ENCODE data around the gene RCSD1.
"Not testable (repeated sequence)": the region's sequence is repeated elsewhere in the genome, so short reads cannot be mapped to it uniquely, and the experiment has no call there.

Gene RCSD1

GRCh38 chr1:167602840-167603239, 27.2 kb upstream of the RCSD1 start:
- no peaks in the 10 kb centered on the region for H3K27me3 ChIP-seq (ENCODE audit: insufficient read depth, low read depth)
- H3K36me3 ChIP-seq (ENCODE audit: insufficient read depth) = no peaks in the 10 kb centered on the region
- H3K4me1 ChIP-seq (ENCODE audit: low read depth, poor library complexity, severe bottlenecking) = peaks cover 23% of the 10 kb centered on the region
- no peak overlapping the region for H2AFZ ChIP-seq (ENCODE audit: low read depth)
- no peak overlapping the region for H3K27ac ChIP-seq
- no peak overlapping the region for H3K9ac ChIP-seq
- H3K4me3 ChIP-seq (IDR thresholded peaks at IDR 0.05; ENCODE audit: insufficient read depth, low read depth, low read length) = no peak overlapping the region
- no peak overlapping the region for H3K4me2 ChIP-seq
- TF ChIP-seq, protein P1, sequence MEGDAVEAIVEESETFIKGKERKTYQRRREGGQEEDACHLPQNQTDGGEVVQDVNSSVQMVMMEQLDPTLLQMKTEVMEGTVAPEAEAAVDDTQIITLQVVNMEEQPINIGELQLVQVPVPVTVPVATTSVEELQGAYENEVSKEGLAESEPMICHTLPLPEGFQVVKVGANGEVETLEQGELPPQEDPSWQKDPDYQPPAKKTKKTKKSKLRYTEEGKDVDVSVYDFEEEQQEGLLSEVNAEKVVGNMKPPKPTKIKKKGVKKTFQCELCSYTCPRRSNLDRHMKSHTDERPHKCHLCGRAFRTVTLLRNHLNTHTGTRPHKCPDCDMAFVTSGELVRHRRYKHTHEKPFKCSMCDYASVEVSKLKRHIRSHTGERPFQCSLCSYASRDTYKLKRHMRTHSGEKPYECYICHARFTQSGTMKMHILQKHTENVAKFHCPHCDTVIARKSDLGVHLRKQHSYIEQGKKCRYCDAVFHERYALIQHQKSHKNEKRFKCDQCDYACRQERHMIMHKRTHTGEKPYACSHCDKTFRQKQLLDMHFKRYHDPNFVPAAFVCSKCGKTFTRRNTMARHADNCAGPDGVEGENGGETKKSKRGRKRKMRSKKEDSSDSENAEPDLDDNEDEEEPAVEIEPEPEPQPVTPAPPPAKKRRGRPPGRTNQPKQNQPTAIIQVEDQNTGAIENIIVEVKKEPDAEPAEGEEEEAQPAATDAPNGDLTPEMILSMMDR (conservative IDR thresholded peaks at IDR 0.05; ENCODE audit: low read depth, low read length) = no peak
- no peaks in the 10 kb centered on the region for H3K79me2 ChIP-seq (ENCODE audit: insufficient read depth, low read depth)
- H4K20me1 ChIP-seq (ENCODE audit: insufficient read depth) = no peaks in the 10 kb centered on the region

DNA sequence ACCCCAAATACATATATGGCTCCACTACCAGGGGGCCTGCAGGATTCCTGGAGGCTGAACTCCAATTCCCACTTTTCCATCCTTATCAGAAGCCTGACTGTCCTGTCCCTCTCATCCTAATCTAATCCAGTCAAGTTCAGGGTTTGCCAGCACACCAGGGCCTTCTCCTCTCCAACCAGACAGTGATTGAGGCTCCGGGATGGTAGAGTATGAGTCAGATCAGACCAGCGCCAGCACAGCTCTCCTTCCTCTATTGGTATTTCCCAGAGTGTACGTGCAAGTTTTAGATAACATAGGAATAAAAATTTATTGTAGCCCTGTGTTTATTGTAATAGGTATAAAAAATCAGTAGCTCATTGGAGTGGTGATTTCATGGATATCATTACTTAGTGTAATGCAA, 24.5 kb upstream of the RCSD1 start:
- Histone ChIP-seq H3K27me3 (ENCODE audit: insufficient read depth, low read depth) (no peaks in the 10 kb centered on the region), H3K27ac (no peak overlapping the region), H4K20me1 (ENCODE audit: insufficient read depth) (no peaks in the 10 kb centered on the region), H2AFZ (ENCODE audit: low read depth) (no peak overlapping the region), H3K4me2 (no peak overlapping the region), H3K4me3 (IDR thresholded peaks at IDR 0.05; ENCODE audit: insufficient read depth, low read depth, low read length) (no peak overlapping the region), H3K79me2 (ENCODE audit: insufficient read depth, low read depth) (no peaks in the 10 kb centered on the region), H3K9ac (no peak overlapping the region), H3K4me1 (ENCODE audit: low read depth, poor library complexity, severe bottlenecking) (peaks cover 12% of the 10 kb centered on the region), H3K36me3 (ENCODE audit: insufficient read depth) (no peaks in the 10 kb centered on the region)
- TF ChIP-seq, protein P1 (conservative IDR thresholded peaks at IDR 0.05; ENCODE audit: low read depth, low read length) = no peak

- H2AFZ ChIP-seq (ENCODE audit: low read depth) = no peak overlapping the region
- TF ChIP-seq, protein P1 (conservative IDR thresholded peaks at IDR 0.05; ENCODE audit: low read depth, low read length) = no peak
- H3K36me3 ChIP-seq (ENCODE audit: insufficient read depth) = no peaks in the 10 kb centered on the region
- H3K4me1 ChIP-seq (ENCODE audit: low read depth, poor library complexity, severe bottlenecking) = peaks cover 8% of the 10 kb centered on the region
- no peak overlapping the region for H3K27ac ChIP-seq
- no peaks in the 10 kb centered on the region for H3K79me2 ChIP-seq (ENCODE audit: insufficient read depth, low read depth)
- no peak overlapping the region for H3K4me3 ChIP-seq (IDR thresholded peaks at IDR 0.05; ENCODE audit: insufficient read depth, low read depth, low read length)
- H3K27me3 ChIP-seq (ENCODE audit: insufficient read depth, low read depth) = no peaks in the 10 kb centered on the region
- no peak overlapping the region for H3K4me2 ChIP-seq
- H4K20me1 ChIP-seq (ENCODE audit: insufficient read depth) = no peaks in the 10 kb centered on the region
- no peak overlapping the region for H3K9ac ChIP-seq
Measured at GRCh38 chr1:167611983-167612382, 18.0 kb upstream of the RCSD1 start.

DNA sequence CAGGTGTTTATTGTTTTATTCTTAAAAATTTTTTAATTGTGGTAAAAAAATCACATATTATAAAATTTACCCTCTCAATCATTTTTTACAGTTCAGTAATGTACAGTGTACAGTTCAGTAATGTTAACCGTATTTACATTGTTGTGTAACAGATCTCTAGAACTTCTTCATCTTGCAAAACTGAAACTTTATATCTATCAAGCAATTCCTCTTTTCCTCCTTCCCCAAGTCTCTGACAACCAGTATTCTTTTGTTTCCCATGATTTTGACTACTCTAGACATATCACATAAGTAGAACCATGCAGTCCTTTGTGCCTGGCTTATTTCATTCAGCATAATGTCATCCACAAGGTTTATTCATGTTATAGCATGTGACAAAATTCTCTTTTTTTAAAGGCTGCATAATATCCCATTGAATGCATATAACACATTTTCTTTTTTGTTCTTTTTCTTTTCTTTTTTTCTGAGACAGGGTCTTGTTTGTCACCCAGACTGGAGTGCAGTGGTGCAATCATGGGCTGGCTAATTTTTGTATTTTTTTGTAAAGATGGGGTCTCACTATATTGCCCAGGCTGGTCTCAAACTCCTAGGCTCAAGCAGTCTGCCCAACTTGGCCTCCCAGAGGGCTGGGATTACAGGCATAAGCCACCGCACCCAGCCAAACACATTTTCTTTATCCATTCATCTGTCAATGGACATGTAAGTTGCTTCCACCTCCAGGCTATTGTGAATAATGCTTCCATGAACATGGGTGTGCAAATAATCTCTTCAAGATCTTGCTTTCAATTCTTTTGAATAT, 17.2 kb upstream of the RCSD1 start:
- H4K20me1 ChIP-seq (ENCODE audit: insufficient read depth) = no peaks in the 10 kb centered on the region
- no peak overlapping the region for H3K27ac ChIP-seq
- peaks cover 16% of the 10 kb centered on the region for H3K4me1 ChIP-seq (ENCODE audit: low read depth, poor library complexity, severe bottlenecking)
- H3K4me3 ChIP-seq (IDR thresholded peaks at IDR 0.05; ENCODE audit: insufficient read depth, low read depth, low read length) = no peak overlapping the region
- no peaks in the 10 kb centered on the region for H3K36me3 ChIP-seq (ENCODE audit: insufficient read depth)
- H3K4me2 ChIP-seq = no peak overlapping the region
- H2AFZ ChIP-seq (ENCODE audit: low read depth) = no peak overlapping the region
- TF ChIP-seq, protein P1 (conservative IDR thresholded peaks at IDR 0.05; ENCODE audit: low read depth, low read length) = no peak
- no peak overlapping the region for H3K9ac ChIP-seq
- no peaks in the 10 kb centered on the region for H3K79me2 ChIP-seq (ENCODE audit: insufficient read depth, low read depth)
- no peaks in the 10 kb centered on the region for H3K27me3 ChIP-seq (ENCODE audit: insufficient read depth, low read depth)

GRCh38 chr1:167613984-167614383, 16.0 kb upstream of the RCSD1 start:
- H3K4me3 ChIP-seq (IDR thresholded peaks at IDR 0.05; ENCODE audit: insufficient read depth, low read depth, low read length); H3K79me2 ChIP-seq (ENCODE audit: insufficient read depth, low read depth); H3K27ac ChIP-seq; H3K27me3 ChIP-seq (ENCODE audit: insufficient read depth, low read depth); H3K36me3 ChIP-seq (ENCODE audit: insufficient read depth); H2AFZ ChIP-seq (ENCODE audit: low read depth); H3K9ac ChIP-seq; H4K20me1 ChIP-seq (ENCODE audit: insufficient read depth); H3K4me2 ChIP-seq: not testable (repeated sequence)
- H3K4me1 ChIP-seq (ENCODE audit: low read depth, poor library complexity, severe bottlenecking) = peaks cover 21% of the 10 kb centered on the region
